Stimulated activated naive CD4-positive, alpha-beta T cell (primary cell): ENCODE measurements around the gene CD101.
A peak's percentile ranks its signal among the peaks of the same experiment; 100 is the strongest.
"Not testable (repeated sequence)": the region's sequence is repeated elsewhere in the genome, so short reads cannot be mapped to it uniquely, and the experiment has no call there.

Experiments
- DNase-seq, 6 experiments: peaks; one replicate each; lab custom pipeline; 2025; lab: John Stamatoyannopoulos, UW

Gene CD101

GRCh38 chr1:117001254-117001927 is at the start of gene CD101:
CD101 (plus strand) TSS chr1:117001760; CDS start chr1:117001818, 58 bp downstream.
- DNase-seq: peak in 2 of 6 experiments; percentile 28 to 31

GRCh38 chr1:116952738-116953275 is 48.8 kb upstream of the CD101 start:
- no peak for DNase-seq

- no peak for DNase-seq
Measured at GRCh38 chr1:116954440-116954839, 47.1 kb upstream of the CD101 start.

GRCh38 chr1:116956378-116956777 is 45.2 kb upstream of the CD101 start:
- no peak for DNase-seq

- no peak for DNase-seq
Measured at GRCh38 chr1:116957646-116958045, 43.9 kb upstream of the CD101 start.

GRCh38 chr1:116958110-116958509 is 43.5 kb upstream of the CD101 start:
- DNase-seq: no peak

GRCh38 chr1:116958977-116959376 is 42.6 kb upstream of the CD101 start:
- no peak for DNase-seq

GRCh38 chr1:116961606-116962005 is 40.0 kb upstream of the CD101 start:
- DNase-seq: no peak

GRCh38 chr1:116962987-116963639 is 38.4 kb upstream of the CD101 start:
- DNase-seq: no peak

- no peak for DNase-seq
Measured at GRCh38 chr1:116966791-116967190, 34.8 kb upstream of the CD101 start.

GRCh38 chr1:116968724-116969123 is 32.8 kb upstream of the CD101 start:
- no peak for DNase-seq

- no peak for DNase-seq
Measured at GRCh38 chr1:116971258-116971860, 30.2 kb upstream of the CD101 start.

GRCh38 chr1:116971965-116972673 is 29.4 kb upstream of the CD101 start:
- no peak for DNase-seq

GRCh38 chr1:116972674-116973030 is 28.9 kb upstream of the CD101 start:
- DNase-seq: no peak

GRCh38 chr1:116980309-116980708 is 21.3 kb upstream of the CD101 start:
- DNase-seq: not testable (repeated sequence)

GRCh38 chr1:116981521-116982037 is 20.0 kb upstream of the CD101 start:
- no peak for DNase-seq

GRCh38 chr1:116982319-116983004 is 19.1 kb upstream of the CD101 start:
- no peak for DNase-seq

- DNase-seq: no peak
Measured at GRCh38 chr1:116983112-116983511, 18.4 kb upstream of the CD101 start.

GRCh38 chr1:116983678-116984077 is 17.9 kb upstream of the CD101 start:
- DNase-seq: no peak

GRCh38 chr1:116984406-116985160 is 17.0 kb upstream of the CD101 start:
- no peak for DNase-seq
